H9 (cell line): ENCODE measurements around the gene IFT81. TPM values are rescaled to one million over a fixed set of nuclear protein-coding genes. Genes with fewer than 3 reads are reported as not detected.

ENCODE experiments used
- DNase-seq: peaks from one replicate; pipeline ENCODE4 v3.0.0-alpha.2; 2017
- H2AFZ ChIP-seq: one replicate; pipeline ENCODE4 v1.6.1; 2013; ENCODE audit warnings: mild to moderate bottlenecking, low read length, control low read depth, moderate library complexity
- H2AK5ac ChIP-seq: 2 replicates; pipeline ENCODE4 v1.6.1; 2013; ENCODE audit warnings: low read length, control low read depth, mixed read lengths; ENCODE audit not compliant: insufficient read length
- H2BK120ac ChIP-seq: one replicate; pipeline ENCODE4 v1.6.1; 2013; ENCODE audit warnings: low read depth, mild to moderate bottlenecking, low read length, control low read depth, inconsistent platforms; ENCODE audit not compliant: poor library complexity, severe bottlenecking
- H2BK12ac ChIP-seq: 2 replicates; pipeline ENCODE4 v1.6.1; 2013; ENCODE audit warnings: low read length, control low read depth, mixed read lengths, low read depth; ENCODE audit not compliant: insufficient read length
- H2BK15ac ChIP-seq: 2 replicates; pipeline ENCODE4 v1.6.1; 2013; ENCODE audit warnings: low read depth, low read length, control low read depth
- H2BK20ac ChIP-seq: one replicate; pipeline ENCODE4 v1.6.1; 2013; ENCODE audit warnings: low read depth, mild to moderate bottlenecking, low read length, control low read depth, inconsistent platforms; ENCODE audit not compliant: poor library complexity, severe bottlenecking
- H2BK5ac ChIP-seq: 2 replicates; pipeline ENCODE4 v1.6.1; 2013; ENCODE audit warnings: low read length, control low read depth, mixed read lengths; ENCODE audit not compliant: insufficient read length
- H3K14ac ChIP-seq: 2 replicates; pipeline ENCODE4 v1.6.1; 2013; ENCODE audit warnings: low read length, control low read depth; ENCODE audit not compliant: insufficient read depth
- H3K18ac ChIP-seq: 2 replicates; pipeline ENCODE4 v1.6.1; 2013; ENCODE audit warnings: low read depth, mild to moderate bottlenecking, mixed read lengths, low read length, control low read depth; ENCODE audit not compliant: insufficient read length
- H3K23ac ChIP-seq: 2 replicates; pipeline ENCODE4 v1.6.1; 2013; ENCODE audit warnings: low read length, control low read depth, mixed read lengths, low read depth; ENCODE audit not compliant: insufficient read length
- H3K23me2 ChIP-seq: 2 replicates; pipeline ENCODE4 v1.6.1; 2013; ENCODE audit warnings: low read depth, mild to moderate bottlenecking, mixed read lengths, low read length, control low read depth; ENCODE audit not compliant: insufficient read length, poor library complexity, severe bottlenecking
- H3K27ac ChIP-seq: 2 replicates; pipeline ENCODE4 v1.5.1; 2013; ENCODE audit warnings: low read length, control low read depth, mixed read lengths, low read depth; ENCODE audit not compliant: insufficient read length
- H3K27me3 ChIP-seq: 2 replicates; pipeline ENCODE4 v1.6.1; 2013; ENCODE audit warnings: low read length, control low read depth, inconsistent platforms; ENCODE audit not compliant: insufficient read depth
- H3K4ac ChIP-seq: 2 replicates; pipeline ENCODE4 v1.6.1; 2013; ENCODE audit warnings: low read depth, mild to moderate bottlenecking, control low read depth, inconsistent platforms, low read length, moderate library complexity
- H3K4me1 ChIP-seq: 2 replicates; pipeline ENCODE4 v1.6.1; 2013; ENCODE audit warnings: low read length, control low read depth, inconsistent platforms; ENCODE audit not compliant: insufficient read depth
- H3K4me2 ChIP-seq: 2 replicates; pipeline ENCODE4 v1.6.1; 2013; ENCODE audit warnings: low read length, control low read depth, mixed read lengths; ENCODE audit not compliant: insufficient read length, insufficient read depth
- H3K56ac ChIP-seq: 2 replicates; pipeline ENCODE4 v1.6.1; 2013; ENCODE audit warnings: low read depth, mild to moderate bottlenecking, mixed read lengths, low read length, control low read depth; ENCODE audit not compliant: insufficient read length
- H3K79me1 ChIP-seq: 2 replicates; pipeline ENCODE4 v1.6.1; 2013; ENCODE audit warnings: low read depth, mild to moderate bottlenecking, moderate library complexity, low read length, control low read depth, inconsistent platforms; ENCODE audit not compliant: insufficient read depth, poor library complexity, severe bottlenecking
- H3K79me2 ChIP-seq: 2 replicates; pipeline ENCODE4 v1.6.1; 2013; ENCODE audit warnings: low read length, control low read depth, inconsistent platforms; ENCODE audit not compliant: insufficient read depth
- H3K9ac ChIP-seq: 2 replicates; pipeline ENCODE4 v1.6.1; 2013; ENCODE audit warnings: low read length, control low read depth, mixed read lengths; ENCODE audit not compliant: insufficient read length; ENCODE audit errors: extremely low read depth
- H3K9me3 ChIP-seq: one replicate; pipeline ENCODE4 v1.6.1; 2013; ENCODE audit warnings: low read depth, low read length, inconsistent platforms; ENCODE audit not compliant: control insufficient read depth
- H3T11ph ChIP-seq: one replicate; pipeline ENCODE4 v1.6.1; 2013; ENCODE audit warnings: mild to moderate bottlenecking, low read length, control low read depth, inconsistent platforms
- H4K20me1 ChIP-seq: one replicate; pipeline ENCODE4 v1.6.1; 2013; ENCODE audit not compliant: control insufficient read depth, insufficient read length, insufficient read depth
- H4K5ac ChIP-seq: 2 replicates; pipeline ENCODE4 v1.6.1; 2013; ENCODE audit warnings: low read depth, mild to moderate bottlenecking, mixed read lengths, low read length, control low read depth; ENCODE audit not compliant: insufficient read length
- H4K8ac ChIP-seq: replicated peaks from 2 replicates; pipeline ENCODE4 v1.6.1; 2013; ENCODE audit warnings: low read length, control low read depth, mixed read lengths, low read depth; ENCODE audit not compliant: insufficient read length
- H4K91ac ChIP-seq: 2 replicates; pipeline ENCODE4 v1.6.1; 2013; ENCODE audit warnings: low read depth, mild to moderate bottlenecking, moderate library complexity, mixed read lengths, low read length, control low read depth; ENCODE audit not compliant: insufficient read length
- H3K27ac Mint-ChIP-seq, 3 experiments: 2 replicates in 2 of 3; 3 replicates in 1 of 3; pipeline ENCODE4 v1.8.0; 2020 to 2021; ENCODE audit warnings: mixed read lengths in 3 of 3, mild to moderate bottlenecking in 1 of 3, moderate library complexity in 1 of 3
- H3K27me3 Mint-ChIP-seq: 2 replicates; pipeline ENCODE4 v1.8.0; 2021; ENCODE audit warnings: low read depth, mild to moderate bottlenecking, moderate library complexity, mixed read lengths
- H3K36me3 Mint-ChIP-seq, 3 experiments: 2 replicates in 2 of 3; 3 replicates in 1 of 3; pipeline ENCODE4 v1.8.0; 2020 to 2021; ENCODE audit warnings: low read depth in 3 of 3, mixed read lengths in 3 of 3; ENCODE audit not compliant: insufficient read depth in 1 of 3
- H3K4me1 Mint-ChIP-seq, 2 experiments: 2 replicates each; pipeline ENCODE4 v1.8.0; 2020; ENCODE audit warnings: mixed read lengths in 2 of 2
- H3K4me3 Mint-ChIP-seq, 2 experiments: 2 replicates in 1 of 2; 3 replicates in 1 of 2; pipeline ENCODE4 v1.8.0; 2020 to 2021; ENCODE audit warnings: mild to moderate bottlenecking in 2 of 2, mixed read lengths in 2 of 2, moderate library complexity in 1 of 2
- H3K9me3 Mint-ChIP-seq, 2 experiments: 2 replicates in 1 of 2; 3 replicates in 1 of 2; pipeline ENCODE4 v1.8.0; 2020; ENCODE audit warnings: mild to moderate bottlenecking in 2 of 2, mixed read lengths in 2 of 2, moderate library complexity in 1 of 2
- CTCF ChIP-seq: fragments of 200-600 bp; sonication (generic); conservative IDR thresholded peaks from 3 replicates; pipeline ENCODE4 v1.8.0; 2021; ENCODE audit warnings: antibody characterized with exemption, mild to moderate bottlenecking
- WGBS: extraction: QIAGEN DNeasy Blood & Tissue Kit; methylation state at CpG from one replicate; pipeline ENCODE4 v1.1.7; 2013; ENCODE audit warnings: missing lambda C conversion rate, low lambda C conversion rate, mixed read lengths; ENCODE audit not compliant: insufficient read length; ENCODE audit errors: extremely low coverage; 5-methylcytosine and 5-hydroxymethylcytosine counted together
- total RNA-seq: library from RNA; stranded (reverse); gene quantifications from 2 replicates; pipeline ENCODE4 v1.2.1, GENCODE V29; 2021

The IFT81 gene
- total RNA-seq, 1 experiment from 2014 or later: 9.3 TPM

GRCh38 chr12:110109037-110109836, 14.9 kb upstream of the IFT81 start:
- WGBS: no CpG with 5 or more reads among the region's 13 CpGs
- Histone ChIP-seq H3K18ac (peak overlapping the region; percentile 38), H3K27ac (no peak overlapping the region), H3K4ac (no peak overlapping the region), H4K5ac (peak overlapping the region; percentile 28), H2AK5ac (no peak overlapping the region), H3K79me1 (no peaks in the 10 kb centered on the region), H3K4me2 (no peak overlapping the region), H2BK5ac (no peak overlapping the region), H4K8ac (no peak overlapping the region), H4K20me1 (no peaks in the 10 kb centered on the region), H3K79me2 (no peaks in the 10 kb centered on the region), H3K23me2 (no peaks in the 10 kb centered on the region), H3K9ac (no peak overlapping the region), H2AFZ (no peak overlapping the region), H3K27me3 (no peaks in the 10 kb centered on the region), H3K23ac (no peak overlapping the region), H3K14ac (peak overlapping the region; percentile 30; the same call in 1 of the 2 replicates), H2BK15ac (no peak overlapping the region), H2BK12ac (no peak overlapping the region), H3K56ac (no peak overlapping the region), H3K9me3 (no peaks in the 10 kb centered on the region), H2BK20ac (no peak overlapping the region), H2BK120ac (no peak overlapping the region), H3K4me1 (peaks cover 2% of the 10 kb centered on the region; the same call in 1 of the 2 replicates), H3T11ph (no peak overlapping the region), H4K91ac (no peak overlapping the region)
- Mint-ChIP-seq H3K27ac (peak overlapping the region; percentile 16 to 74 (median 61); a peak in 6 of 7 replicates), H3K4me3 (no peak overlapping the region; a peak in 1 of 5 replicates), H3K9me3 (no peaks in the 10 kb centered on the region; a peak in 1 of 5 replicates), H3K4me1 (peaks cover 17 to 20% of the 10 kb centered on the region in 2 experiments), H3K27me3 (no peaks in the 10 kb centered on the region; the same call in 1 of the 2 replicates), H3K36me3 (no peaks in the 10 kb centered on the region; a peak in 1 of 7 replicates)
- no peak for TF ChIP-seq CTCF
- no peak for DNase-seq
